T-cell (primary cell): ENCODE results near the gene ZNF550. TPM values are rescaled to one million over a fixed set of nuclear protein-coding genes. Genes with fewer than 3 reads are reported as not detected.

Experiments
- ATAC-seq, 4 experiments: fragments of 200-7000 bp in 3 of 4; fragments of 150-1000 bp in 1 of 4; cut with Tn5 transposase; replicated peaks in 1 of 4; 1 replicate in 3 of 4; 2 replicates in 1 of 4; pipeline ENCODE4 v1.10.0; 2021; ENCODE audit warnings: moderate library complexity in 3 of 4, mild to moderate bottlenecking in 2 of 4, moderate number of reproducible peaks in 1 of 4
- CTCF ChIA-PET, 2 donors: fragments of 300-600 bp; sonication (Branson Sonifier 250); formaldehyde crosslinking; loops; one replicate each; lab custom pipeline; 2022; ENCODE audit warnings: antibody characterized with exemption in 2 of 2; lab: Charles Lee
- POLR2A ChIA-PET, 2 donors: fragments of 300-600 bp; sonication (Branson Sonifier 250); formaldehyde crosslinking; loops; one replicate each; lab custom pipeline; 2022; ENCODE audit warnings: antibody characterized with exemption in 2 of 2; lab: Charles Lee
- DNase-seq, 35 experiments: peaks; one replicate each; pipeline versions ENCODE4 v3.0.0 to v3.0.0-alpha.2; 2013 to 2023
- H3K27ac ChIP-seq: one replicate; pipeline ENCODE4 v1.5.1; 2013; ENCODE audit warnings: low read length
- H3K27me3 ChIP-seq, 2 experiments: replicated peaks in 1 of 2; 1 replicate in 1 of 2; 2 replicates in 1 of 2; pipeline versions ENCODE4 v1.6.1 to v1.7.0; 2013; ENCODE audit warnings: low read length in 1 of 2, mixed read lengths in 1 of 2; ENCODE audit not compliant: control insufficient read depth in 2 of 2, insufficient read depth in 2 of 2; ENCODE audit errors: extremely low read depth in 1 of 2
- H3K36me3 ChIP-seq, 2 donors: 1 replicate in 1 of 2; 2 replicates in 1 of 2; pipeline versions ENCODE4 v1.6.1 to v1.7.0; 2013; ENCODE audit warnings: low read length in 1 of 2; ENCODE audit not compliant: control insufficient read depth in 2 of 2, insufficient read depth in 1 of 2; ENCODE audit errors: extremely low read depth in 1 of 2
- H3K4me1 ChIP-seq, 2 experiments: 1 replicate in 1 of 2; 2 replicates in 1 of 2; pipeline versions ENCODE4 v1.6.1 to v1.7.0; 2013; ENCODE audit warnings: low read length in 2 of 2, mixed read lengths in 1 of 2; ENCODE audit not compliant: insufficient read depth in 2 of 2, control insufficient read depth in 1 of 2; ENCODE audit errors: extremely low read depth in 1 of 2
- H3K4me3 ChIP-seq, 2 donors: 1 replicate in 1 of 2; 2 replicates in 1 of 2; pipeline versions ENCODE4 v1.5.1 to v1.7.0; 2013; ENCODE audit warnings: mild to moderate bottlenecking in 2 of 2, low read length in 1 of 2, moderate library complexity in 1 of 2; ENCODE audit not compliant: control insufficient read depth in 1 of 2; ENCODE audit errors: extremely low read depth in 1 of 2
- H3K9me3 ChIP-seq: 2 replicates; pipeline ENCODE4 v1.7.0; 2013
- H3K27ac Mint-ChIP-seq, 2 donors: one replicate each; pipeline ENCODE4 v1.8.0; 2020 to 2021; ENCODE audit warnings: mild to moderate bottlenecking in 2 of 2, mixed read lengths in 2 of 2
- H3K27me3 Mint-ChIP-seq, 2 donors: one replicate each; pipeline ENCODE4 v1.8.0; 2021 to 2022; ENCODE audit warnings: mixed read lengths in 2 of 2
- H3K36me3 Mint-ChIP-seq: one replicate; pipeline ENCODE4 v1.8.0; 2021; ENCODE audit warnings: mixed read lengths
- H3K4me1 Mint-ChIP-seq, 3 donors: one replicate each; pipeline ENCODE4 v1.8.0; 2020 to 2022; ENCODE audit warnings: mixed read lengths in 3 of 3, mild to moderate bottlenecking in 1 of 3
- H3K4me3 Mint-ChIP-seq, 3 donors: one replicate each; pipeline ENCODE4 v1.8.0; 2020 to 2022; ENCODE audit warnings: mild to moderate bottlenecking in 3 of 3, mixed read lengths in 3 of 3, moderate library complexity in 3 of 3
- H3K9me3 Mint-ChIP-seq, 3 donors: one replicate each; pipeline ENCODE4 v1.8.0; 2020 to 2022; ENCODE audit warnings: mixed read lengths in 3 of 3
- WGBS: methylation state at CpG from one replicate; pipeline ENCODE4 v1.1.5; 2013; ENCODE audit warnings: missing lambda C conversion rate; ENCODE audit not compliant: insufficient coverage; 5-methylcytosine and 5-hydroxymethylcytosine counted together
- total RNA-seq, 35 experiments: library from RNA in 6 of 35; stranded (reverse) in 6 of 35; fragments of 120-200 nt in 1 of 35; gene quantifications; one replicate each; pipeline versions ENCODE4 v1.2.1 to v1.2.4 and lab custom pipeline; 2013 to 2026

The ZNF550 gene
- total RNA-seq, 5 donors from 2014 or later (not counting 1 experiment from before 2014, with no cell fraction given) = 16.9 to 47.4 (median 45.1) TPM

DNA sequence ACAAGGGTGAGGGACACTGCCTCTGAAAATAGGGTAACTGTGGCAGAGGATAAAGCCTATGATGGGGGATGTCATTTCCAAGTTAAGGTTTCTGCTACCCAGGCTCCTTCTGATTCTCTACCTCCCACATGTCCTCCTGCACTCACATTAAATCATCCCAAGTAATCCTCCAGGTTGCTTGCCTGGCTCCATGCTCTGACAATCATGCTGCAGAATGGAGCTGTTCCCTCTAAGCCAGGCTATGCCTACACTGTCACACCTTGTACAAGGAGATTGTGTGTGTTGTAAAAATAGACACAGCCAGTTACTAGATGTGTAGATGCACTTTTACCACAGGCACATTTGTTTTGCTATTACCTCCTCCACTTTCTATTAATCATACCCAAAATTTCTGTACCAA lies 11.0 kb upstream of the ZNF550 start:
- no peaks in the 10 kb centered on the region for H3K4me1 Mint-ChIP-seq
- H3K36me3 Mint-ChIP-seq = peaks cover 58% of the 10 kb centered on the region
- Histone ChIP-seq H3K9me3 (peaks cover 19% of the 10 kb centered on the region), H3K4me1 (no peaks in the 10 kb centered on the region), H3K36me3 (peaks cover 11 to 33% of the 10 kb centered on the region in 2 donors), H3K27me3 (no peaks in the 10 kb centered on the region), H3K4me3 (no peak overlapping the region), H3K27ac (no peak overlapping the region)
- DNase-seq = no peak
- ATAC-seq = no peak
- H3K27ac Mint-ChIP-seq = no peak overlapping the region
- no peak overlapping the region for H3K4me3 Mint-ChIP-seq
- POLR2A ChIA-PET = no interaction called here
- H3K27me3 Mint-ChIP-seq = no peaks in the 10 kb centered on the region
- CTCF ChIA-PET = no interaction called here
- peaks cover 22 to 74% (median 61%) of the 10 kb centered on the region in 3 donors for H3K9me3 Mint-ChIP-seq

DNA sequence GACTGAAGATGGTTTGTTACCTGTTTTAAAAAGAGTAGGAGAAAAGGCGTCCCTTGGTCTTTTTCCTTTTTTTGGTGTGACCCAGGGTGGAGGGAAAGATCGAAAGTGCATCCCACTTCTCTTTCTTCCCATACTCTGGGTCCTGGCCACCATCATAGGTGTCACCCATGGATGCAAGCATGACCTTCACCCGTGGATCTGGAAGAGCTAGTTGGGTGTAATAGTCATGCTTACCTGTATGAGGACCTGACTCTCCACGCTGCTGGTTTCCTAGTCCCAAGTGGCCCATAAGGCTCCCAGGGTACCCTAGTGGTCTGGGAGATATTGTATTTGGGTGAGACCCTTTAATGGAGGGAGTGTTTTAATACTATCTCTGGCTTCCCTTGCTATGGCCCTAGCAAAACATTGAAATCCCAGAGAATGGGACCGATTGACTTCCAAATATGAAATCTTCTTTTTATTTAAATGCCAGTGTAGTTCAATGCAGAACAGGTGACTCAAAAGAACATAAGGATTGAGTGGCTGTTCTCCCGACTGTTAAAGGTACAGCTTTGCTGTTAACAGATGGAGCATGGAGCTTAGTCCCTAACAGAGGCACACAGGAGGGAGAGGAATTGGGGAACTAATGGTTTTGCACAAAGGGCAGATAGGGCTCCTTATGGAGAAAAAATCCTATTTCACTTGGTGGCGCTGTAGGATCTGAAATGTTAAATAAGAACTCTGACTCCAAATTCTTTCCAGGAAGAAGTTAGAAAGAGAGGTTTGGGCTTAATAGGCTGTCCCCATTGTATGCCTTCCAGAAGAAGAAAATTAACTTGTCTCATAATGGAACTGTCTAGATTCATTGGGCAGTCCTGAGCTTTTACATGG lies 7.0 kb upstream of the ZNF550 start:
- POLR2A ChIA-PET = no interaction called here
- H3K4me1 Mint-ChIP-seq = no peaks in the 10 kb centered on the region
- Histone ChIP-seq H3K9me3 (peaks cover 12% of the 10 kb centered on the region), H3K27me3 (peaks cover 0 to 6% of the 10 kb centered on the region in 2 experiments), H3K27ac (no peak overlapping the region), H3K4me1 (no peaks in the 10 kb centered on the region), H3K4me3 (no peak overlapping the region), H3K36me3 (no peaks in the 10 kb centered on the region)
- peaks cover 21 to 66% (median 47%) of the 10 kb centered on the region in 3 donors for H3K9me3 Mint-ChIP-seq
- peaks cover 28% of the 10 kb centered on the region for H3K36me3 Mint-ChIP-seq
- H3K27me3 Mint-ChIP-seq = peaks cover under 1 to 6% of the 10 kb centered on the region in 2 donors
- no peak overlapping the region for H3K27ac Mint-ChIP-seq
- ATAC-seq (no peak), DNase-seq (no peak)
- no peak overlapping the region for H3K4me3 Mint-ChIP-seq
- CTCF ChIA-PET = no interaction called here
- no CpG with 5 or more reads among the region's 7 CpGs for WGBS

DNA sequence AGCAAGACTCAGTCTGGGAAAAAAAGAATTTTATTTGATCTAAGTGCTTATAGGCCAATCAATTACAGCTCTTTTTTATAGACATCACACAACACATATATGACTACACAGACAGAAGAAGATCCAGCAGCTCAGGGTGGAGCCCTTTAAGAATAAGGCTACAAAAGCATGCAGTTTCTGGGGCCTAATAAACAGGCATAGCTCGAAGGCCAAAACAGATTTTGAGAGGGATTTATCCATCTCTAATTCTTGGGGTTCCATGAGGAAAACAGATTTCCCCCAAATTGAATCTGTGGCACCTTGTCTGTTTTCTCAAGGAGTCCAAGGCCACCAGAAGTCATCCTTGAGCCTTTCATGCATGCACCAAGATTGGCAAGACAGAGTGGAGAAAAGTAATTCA lies 3.9 kb upstream of the ZNF550 start:
- no peaks in the 10 kb centered on the region for H3K36me3 ChIP-seq
- H3K27ac ChIP-seq = no peak overlapping the region
- DNase-seq (no peak), ATAC-seq (no peak)
- ChIA-PET CTCF (no interaction called here), POLR2A (no interaction called here)
- H3K4me1 Mint-ChIP-seq = peaks cover 18 to 26% (median 21%) of the 10 kb centered on the region in 3 donors
- peaks cover 0 to 6% of the 10 kb centered on the region in 2 experiments for H3K27me3 ChIP-seq
- H3K9me3 ChIP-seq = peaks cover 10% of the 10 kb centered on the region
- H3K27me3 Mint-ChIP-seq = peaks cover 4 to 8% of the 10 kb centered on the region in 2 donors
- no peak overlapping the region for H3K27ac Mint-ChIP-seq
- peaks cover 7 to 18% of the 10 kb centered on the region in 2 experiments for H3K4me1 ChIP-seq
- H3K4me3 ChIP-seq = no peak overlapping the region
- no peak overlapping the region for H3K4me3 Mint-ChIP-seq
- peaks cover 17 to 54% (median 43%) of the 10 kb centered on the region in 3 donors for H3K9me3 Mint-ChIP-seq
- no CpG with 5 or more reads among the region's 1 CpG for WGBS
- H3K36me3 Mint-ChIP-seq = peaks cover 18% of the 10 kb centered on the region

DNA sequence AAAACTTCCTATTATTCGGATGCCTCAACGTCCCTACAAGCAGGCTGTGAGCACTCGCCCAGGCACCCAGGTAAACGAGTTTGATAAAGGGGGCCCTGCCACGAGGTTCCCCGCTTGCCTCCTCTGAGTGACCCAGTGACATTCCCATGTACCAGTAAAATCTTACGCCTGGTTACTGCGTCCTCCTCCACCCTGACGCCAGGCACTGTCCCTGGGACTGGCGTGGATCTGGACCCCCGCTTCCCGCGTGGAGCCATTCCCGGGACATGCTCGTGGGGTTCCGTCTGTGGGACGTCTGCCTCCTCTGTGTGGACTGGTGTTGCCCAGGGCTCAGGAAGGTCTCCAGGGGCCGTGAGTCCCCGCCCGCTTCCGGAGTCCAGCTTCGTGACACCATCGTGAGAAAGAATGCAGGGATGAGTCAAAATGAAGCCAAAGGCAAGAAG lies 407 bp upstream of the ZNF550 start:
- ChIA-PET CTCF (no interaction called here), POLR2A (no interaction called here)
- ATAC-seq = peak in 1 of 4 experiments; percentile 8
- WGBS = 42% methylated on average over 20 of the region's 23 CpGs
- H3K36me3 ChIP-seq = peaks cover 0 to 12% of the 10 kb centered on the region in 2 donors
- H3K9me3 ChIP-seq = peaks cover 4% of the 10 kb centered on the region
- no peak for DNase-seq
- H3K4me3 ChIP-seq = peak overlapping the region; percentile 83 to 88
- peak overlapping the region; percentile 68 for H3K27ac ChIP-seq
- H3K27ac Mint-ChIP-seq = peak overlapping the region; percentile 83 to 86
- H3K27me3 Mint-ChIP-seq = peaks cover 4 to 8% of the 10 kb centered on the region in 2 donors
- H3K9me3 Mint-ChIP-seq = peaks cover 3 to 41% (median 28%) of the 10 kb centered on the region in 3 donors
- peaks cover 33 to 39% (median 37%) of the 10 kb centered on the region in 3 donors for H3K4me1 Mint-ChIP-seq
- H3K4me1 ChIP-seq = peaks cover 10 to 25% of the 10 kb centered on the region in 2 experiments
- peaks cover 0 to 6% of the 10 kb centered on the region in 2 experiments for H3K27me3 ChIP-seq
- peak overlapping the region; percentile 92 to 97 (median 94) for H3K4me3 Mint-ChIP-seq
- H3K36me3 Mint-ChIP-seq = peaks cover 40% of the 10 kb centered on the region

DNA sequence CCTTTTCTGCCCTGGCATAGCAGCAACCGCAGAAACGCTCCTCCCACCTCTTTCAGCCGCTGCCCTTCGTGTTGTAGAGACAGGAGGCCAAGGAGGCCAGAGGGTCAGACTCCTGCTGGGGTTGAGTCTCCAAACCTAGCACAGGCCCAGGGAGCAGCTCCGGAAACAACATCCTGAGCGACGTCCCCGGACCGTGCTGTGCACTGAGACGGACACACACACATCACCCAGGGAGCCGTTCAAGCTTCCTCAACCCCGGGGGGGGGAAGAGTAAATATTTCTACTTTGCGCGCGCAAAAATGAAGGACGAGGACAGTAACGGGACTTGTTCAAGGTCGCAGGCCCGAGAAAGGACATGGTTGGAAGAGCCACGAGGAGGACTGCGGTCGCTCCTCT lies 657 bp downstream of the ZNF550 start:
- Histone ChIP-seq H3K9me3 (peaks cover under 1% of the 10 kb centered on the region), H3K4me1 (peaks cover 10 to 25% of the 10 kb centered on the region in 2 experiments), H3K27me3 (no peaks in the 10 kb centered on the region), H3K27ac (peak overlapping the region; percentile 68), H3K4me3 (peak overlapping the region; percentile 83 to 88), H3K36me3 (peaks cover 0 to 23% of the 10 kb centered on the region in 2 donors)
- ATAC-seq (peak; percentile 27 to 37 (median 32)), DNase-seq (peak in 5 of 35 experiments; percentile 2 to 19 (median 7))
- Mint-ChIP-seq H3K4me3 (peak overlapping the region; percentile 92 to 97 (median 94)), H3K4me1 (peaks cover 33 to 39% (median 37%) of the 10 kb centered on the region in 3 donors), H3K27ac (peak overlapping the region; percentile 83 to 86), H3K9me3 (peaks cover 3 to 43% (median 28%) of the 10 kb centered on the region in 3 donors), H3K36me3 (peaks cover 50% of the 10 kb centered on the region), H3K27me3 (peaks cover 4 to 8% of the 10 kb centered on the region in 2 donors)
- ChIA-PET POLR2A (no interaction called here), CTCF (no interaction called here)
- 2% methylated on average over 10 of the region's 22 CpGs for WGBS

DNA sequence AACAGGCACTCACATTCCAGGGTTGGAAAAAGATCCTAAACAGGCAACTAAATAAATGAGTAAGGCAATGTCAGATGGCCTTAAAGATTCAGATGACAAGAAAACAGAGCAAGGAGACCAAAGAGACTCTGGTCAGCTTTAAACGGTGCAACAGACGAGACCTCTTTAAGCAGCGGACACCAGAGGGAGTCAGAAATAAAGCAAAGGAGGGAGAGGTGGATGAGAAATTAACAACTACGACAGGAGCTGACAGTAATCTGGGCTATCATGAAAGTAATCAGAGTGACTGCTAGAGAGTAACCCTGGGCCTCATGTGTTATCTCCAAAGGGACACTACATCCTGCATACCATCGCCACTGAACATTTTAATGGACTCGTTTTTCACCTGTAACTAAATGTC lies 1.1 kb downstream of the ZNF550 start:
- Mint-ChIP-seq H3K4me1 (peaks cover 33 to 39% (median 37%) of the 10 kb centered on the region in 3 donors), H3K27ac (peak overlapping the region in 1 of 2 donors; percentile 86), H3K9me3 (peaks cover 1 to 41% (median 26%) of the 10 kb centered on the region in 3 donors), H3K27me3 (peaks cover 4 to 8% of the 10 kb centered on the region in 2 donors), H3K4me3 (peak overlapping the region; percentile 92 to 97 (median 94)), H3K36me3 (peaks cover 53% of the 10 kb centered on the region)
- H3K36me3 ChIP-seq = peaks cover 2 to 27% of the 10 kb centered on the region in 2 donors
- no peak for ATAC-seq
- CTCF ChIA-PET = no interaction called here
- no peaks in the 10 kb centered on the region for H3K9me3 ChIP-seq
- no peak for DNase-seq
- no peak overlapping the region for H3K27ac ChIP-seq
- peaks cover 10 to 25% of the 10 kb centered on the region in 2 experiments for H3K4me1 ChIP-seq
- H3K4me3 ChIP-seq = peak overlapping the region; percentile 83 to 88
- H3K27me3 ChIP-seq = no peaks in the 10 kb centered on the region
- WGBS = 81% methylated on average over 5 of the region's 6 CpGs
- POLR2A ChIA-PET = no interaction called here
